Coronary artery (tissue), 2 donors: ENCODE measurements around the gene KCND3.

Source experiments
- DNase-seq: peaks from one replicate; pipeline ENCODE4 v3.0.0-alpha.2; 2017; ENCODE audit warnings: low spot score
- H3K27ac ChIP-seq, 2 donors: fragments of 200-600 bp; sonication (generic); one replicate each; pipeline ENCODE4 v1.5.1; 2016 to 2019
- H3K4me3 ChIP-seq: fragments of 200-600 bp; sonication (generic); 2 replicates; pipeline ENCODE4 v1.5.1; 2016; ENCODE audit warnings: mild to moderate bottlenecking, moderate library complexity
- TF ChIP-seq, protein P1 (sequence below): fragments of 200-600 bp; sonication (generic); IDR thresholded peaks from one replicate; pipeline ENCODE4 v1.5.1; 2019; ENCODE audit warnings: antibody characterized with exemption

The KCND3 gene

DNA sequence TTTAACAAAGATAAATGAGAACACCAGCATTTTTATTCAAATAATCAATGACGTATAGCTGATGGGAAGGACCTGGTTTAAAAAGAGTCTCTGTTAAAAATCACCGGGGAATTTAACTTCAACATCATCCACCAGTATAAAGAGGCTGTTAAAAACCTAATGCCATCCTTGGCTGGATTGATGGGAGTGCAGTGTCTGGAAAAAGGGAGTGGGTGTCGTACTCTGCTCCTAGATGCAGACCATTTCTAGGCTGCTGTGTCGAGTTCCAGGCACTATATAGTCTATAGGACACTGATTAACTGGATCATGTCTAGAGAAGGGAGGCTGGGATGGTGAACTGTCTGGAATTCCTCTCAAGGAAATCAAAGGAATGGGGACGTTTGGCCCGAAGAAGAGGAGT is 197.7 kb downstream of the KCND3 start:
- Histone ChIP-seq H3K27ac (no peak overlapping the region), H3K4me3 (no peak overlapping the region)
- TF ChIP-seq, protein P1, sequence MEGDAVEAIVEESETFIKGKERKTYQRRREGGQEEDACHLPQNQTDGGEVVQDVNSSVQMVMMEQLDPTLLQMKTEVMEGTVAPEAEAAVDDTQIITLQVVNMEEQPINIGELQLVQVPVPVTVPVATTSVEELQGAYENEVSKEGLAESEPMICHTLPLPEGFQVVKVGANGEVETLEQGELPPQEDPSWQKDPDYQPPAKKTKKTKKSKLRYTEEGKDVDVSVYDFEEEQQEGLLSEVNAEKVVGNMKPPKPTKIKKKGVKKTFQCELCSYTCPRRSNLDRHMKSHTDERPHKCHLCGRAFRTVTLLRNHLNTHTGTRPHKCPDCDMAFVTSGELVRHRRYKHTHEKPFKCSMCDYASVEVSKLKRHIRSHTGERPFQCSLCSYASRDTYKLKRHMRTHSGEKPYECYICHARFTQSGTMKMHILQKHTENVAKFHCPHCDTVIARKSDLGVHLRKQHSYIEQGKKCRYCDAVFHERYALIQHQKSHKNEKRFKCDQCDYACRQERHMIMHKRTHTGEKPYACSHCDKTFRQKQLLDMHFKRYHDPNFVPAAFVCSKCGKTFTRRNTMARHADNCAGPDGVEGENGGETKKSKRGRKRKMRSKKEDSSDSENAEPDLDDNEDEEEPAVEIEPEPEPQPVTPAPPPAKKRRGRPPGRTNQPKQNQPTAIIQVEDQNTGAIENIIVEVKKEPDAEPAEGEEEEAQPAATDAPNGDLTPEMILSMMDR, result no peak
- DNase-seq, result no peak

DNA sequence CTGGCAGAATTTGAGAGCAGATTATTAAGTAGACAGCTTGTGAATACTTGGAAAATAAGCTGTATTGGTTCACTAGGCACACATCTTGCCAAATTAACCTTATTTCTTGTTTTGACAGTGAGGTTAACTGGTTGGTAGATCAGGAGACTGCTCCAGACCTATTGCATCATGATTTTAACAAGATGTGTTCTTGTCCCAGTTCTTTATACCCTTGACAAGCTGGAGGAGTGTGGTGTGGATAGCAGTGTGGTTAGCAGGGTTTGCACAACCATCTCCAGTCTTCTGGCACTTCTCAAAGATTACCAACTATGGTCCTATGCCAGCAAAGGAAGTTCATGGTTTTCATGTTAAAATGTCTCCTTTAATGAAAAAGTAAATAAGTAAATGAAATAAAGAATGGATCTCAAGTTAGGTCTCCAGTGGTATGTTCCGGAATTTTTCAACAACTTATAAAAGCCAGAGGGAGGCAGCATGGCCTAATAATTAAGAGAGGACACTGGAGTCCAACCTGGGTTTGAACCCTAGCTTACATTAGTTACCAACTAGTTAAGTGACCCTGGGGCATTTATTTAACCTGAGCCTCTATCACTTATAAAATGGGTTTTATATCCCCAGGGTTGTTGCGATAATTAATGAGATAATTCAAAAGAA is 199.7 kb downstream of the KCND3 start:
- Histone ChIP-seq H3K27ac (no peak overlapping the region), H3K4me3 (no peak overlapping the region)
- TF ChIP-seq, protein P1, result no peak
- DNase-seq, result no peak

DNA sequence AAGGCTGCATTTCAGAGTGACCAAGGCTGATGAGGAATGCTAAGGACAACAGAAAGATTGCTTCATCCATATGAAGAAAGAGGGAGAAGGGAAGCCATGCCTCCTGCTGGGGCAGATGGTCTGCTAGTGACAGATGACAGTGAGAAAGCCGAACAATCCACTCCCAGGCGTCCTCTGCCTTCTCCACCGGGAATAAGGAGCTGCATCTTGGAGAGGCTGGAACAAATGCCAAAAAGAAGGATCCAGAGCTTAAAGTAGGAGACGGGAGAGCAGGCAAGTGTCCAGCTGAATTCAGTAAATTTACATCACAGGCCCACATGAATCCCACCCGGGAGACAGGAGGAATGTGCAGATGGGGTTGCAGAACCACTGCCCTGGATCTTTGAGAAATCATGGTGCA is 200.3 kb downstream of the KCND3 start:
- no peak overlapping the region for H3K4me3 ChIP-seq
- no peak for DNase-seq
- H3K27ac ChIP-seq, result no peak overlapping the region
- TF ChIP-seq, protein P1, result no peak

DNA sequence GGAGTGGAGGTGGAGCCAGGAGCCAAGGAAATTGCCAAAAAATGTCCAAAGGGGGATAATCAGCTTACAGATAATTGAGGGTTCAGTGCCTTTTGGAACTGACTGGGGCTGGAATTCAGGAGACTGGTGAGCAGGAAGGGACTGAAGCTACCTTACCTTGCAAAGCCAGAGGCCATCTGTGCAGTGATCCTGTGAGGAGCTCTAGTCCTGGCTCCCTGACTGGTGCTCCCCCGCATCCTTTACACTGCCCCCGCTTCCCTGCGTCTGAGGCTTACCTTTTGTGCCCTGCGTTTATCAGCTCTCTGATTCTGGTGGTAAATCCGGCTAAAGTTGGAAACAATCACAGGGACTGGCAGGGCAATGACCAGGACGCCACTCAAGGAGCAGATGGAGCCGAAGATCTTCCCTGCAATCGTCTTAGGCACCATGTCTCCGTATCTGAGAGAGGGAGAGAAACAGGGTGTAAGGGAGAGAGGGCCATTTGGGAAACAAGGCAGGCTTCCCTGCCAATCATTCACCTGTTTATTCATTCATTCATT is 202.7 kb downstream of the KCND3 start:
- DNase-seq, result no peak
- Histone ChIP-seq H3K4me3 (no peak overlapping the region), H3K27ac (no peak overlapping the region)
- TF ChIP-seq, protein P1, result no peak

DNA sequence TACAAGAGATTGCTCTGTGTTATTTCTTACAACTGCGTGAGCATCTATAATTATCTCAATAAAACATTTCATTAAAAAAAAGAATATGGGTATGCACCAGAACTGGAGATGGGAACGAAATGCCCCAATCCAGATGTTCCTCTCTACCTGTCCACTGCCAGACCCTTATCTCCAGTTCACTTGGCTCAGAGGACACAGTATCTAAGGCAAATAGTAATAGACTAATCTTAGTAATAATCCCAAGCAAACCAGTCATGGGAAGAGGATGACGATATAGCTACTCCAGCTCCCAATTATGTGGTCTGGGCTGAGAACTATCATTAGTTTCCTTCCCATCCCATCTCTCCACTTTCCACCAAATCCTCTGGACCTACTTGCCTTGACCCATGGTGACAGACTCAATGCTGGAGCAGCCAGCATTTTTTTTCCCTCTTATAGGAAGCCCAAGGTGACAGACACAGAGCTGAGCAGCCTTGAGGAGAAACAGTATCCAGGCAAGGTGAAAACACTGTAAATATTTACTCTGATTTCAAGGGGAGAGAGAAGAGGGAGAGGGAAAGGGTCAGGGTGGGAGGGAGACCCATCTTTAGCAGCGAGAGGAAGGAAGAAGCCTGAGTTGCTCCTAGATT is 205.1 kb downstream of the KCND3 start:
- TF ChIP-seq, protein P1, result no peak
- Histone ChIP-seq H3K27ac (no peak overlapping the region), H3K4me3 (no peak overlapping the region)

DNA sequence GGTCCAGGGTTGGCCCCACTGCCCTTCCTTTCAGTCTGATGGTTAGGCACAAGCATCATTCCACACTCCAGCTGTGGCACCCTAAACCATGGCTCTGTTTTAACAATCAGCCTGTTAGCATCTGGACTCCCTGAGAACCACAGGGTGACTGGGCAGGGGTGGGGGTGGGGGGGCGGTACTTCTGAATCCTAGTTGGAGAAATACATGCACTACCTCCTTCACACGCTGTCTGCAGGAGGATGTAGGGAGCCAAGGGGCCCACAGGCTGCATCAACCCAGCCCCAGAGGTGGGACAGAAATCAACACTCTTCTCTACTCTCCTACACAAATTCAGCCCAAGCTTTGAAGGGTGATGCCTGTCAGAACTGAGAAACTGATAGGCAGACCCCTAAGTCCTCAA is 209.9 kb downstream of the KCND3 start:
- H3K4me3 ChIP-seq, result no peak overlapping the region
- DNase-seq, result no peak
- TF ChIP-seq, protein P1, result no peak
- H3K27ac ChIP-seq, result no peak overlapping the region

More for the DNA sequence above, 205.1 kb downstream of the KCND3 start:
- DNase-seq, result no peak
